Measurements from ENCODE around the gene BCKDK. TPM values are rescaled to one million over a fixed set of nuclear protein-coding genes. Genes with fewer than 3 reads are reported as not detected.

BCKDK gene
- total and polyA plus RNA-seq, 2 of the 13 experiments (the other 11 are each of a cell fraction or from before 2014, with no cell fraction given) = 24.9 to 42.6 TPM

DNA sequence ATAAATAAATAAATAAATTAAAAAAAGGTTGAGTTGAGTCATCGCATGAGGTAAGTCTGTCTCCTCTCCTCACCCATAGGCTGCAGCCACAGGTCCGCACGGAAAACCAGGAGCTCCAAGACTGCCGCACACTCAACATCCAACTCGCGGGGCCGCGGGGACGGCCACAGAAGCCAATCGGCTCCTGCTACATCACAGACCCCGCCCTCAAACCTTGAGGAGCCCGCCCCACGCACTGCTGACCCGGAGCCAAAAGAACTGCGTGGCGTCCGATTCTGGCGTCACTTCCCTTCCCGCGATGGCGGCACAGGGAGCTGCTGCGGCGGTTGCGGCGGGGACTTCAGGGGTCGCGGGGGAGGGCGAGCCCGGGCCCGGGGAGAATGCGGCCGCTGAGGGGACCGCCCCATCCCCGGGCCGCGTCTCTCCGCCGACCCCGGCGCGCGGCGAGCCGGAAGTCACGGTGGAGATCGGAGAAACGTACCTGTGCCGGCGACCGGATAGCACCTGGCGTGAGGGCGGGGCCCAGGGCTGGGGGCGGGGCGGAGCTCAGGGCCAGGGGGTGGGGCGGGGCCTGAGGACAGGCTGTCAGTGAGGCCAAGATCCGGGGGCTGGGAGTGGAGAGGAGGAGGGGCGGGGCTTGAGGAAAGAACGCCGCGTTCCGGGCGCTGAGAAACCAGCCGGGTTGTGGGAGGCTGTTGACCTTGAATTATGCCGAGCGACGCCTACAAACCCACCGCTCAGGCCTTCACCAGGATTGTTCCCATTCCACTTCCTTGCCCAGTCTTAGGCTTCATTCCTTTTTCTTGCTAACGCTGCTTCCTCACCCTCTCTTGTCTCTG, 9.4 kb downstream of the BCKDK start, which contains the start of gene KAT8 (continued):
- TF ChIP-seq, protein P1, sequence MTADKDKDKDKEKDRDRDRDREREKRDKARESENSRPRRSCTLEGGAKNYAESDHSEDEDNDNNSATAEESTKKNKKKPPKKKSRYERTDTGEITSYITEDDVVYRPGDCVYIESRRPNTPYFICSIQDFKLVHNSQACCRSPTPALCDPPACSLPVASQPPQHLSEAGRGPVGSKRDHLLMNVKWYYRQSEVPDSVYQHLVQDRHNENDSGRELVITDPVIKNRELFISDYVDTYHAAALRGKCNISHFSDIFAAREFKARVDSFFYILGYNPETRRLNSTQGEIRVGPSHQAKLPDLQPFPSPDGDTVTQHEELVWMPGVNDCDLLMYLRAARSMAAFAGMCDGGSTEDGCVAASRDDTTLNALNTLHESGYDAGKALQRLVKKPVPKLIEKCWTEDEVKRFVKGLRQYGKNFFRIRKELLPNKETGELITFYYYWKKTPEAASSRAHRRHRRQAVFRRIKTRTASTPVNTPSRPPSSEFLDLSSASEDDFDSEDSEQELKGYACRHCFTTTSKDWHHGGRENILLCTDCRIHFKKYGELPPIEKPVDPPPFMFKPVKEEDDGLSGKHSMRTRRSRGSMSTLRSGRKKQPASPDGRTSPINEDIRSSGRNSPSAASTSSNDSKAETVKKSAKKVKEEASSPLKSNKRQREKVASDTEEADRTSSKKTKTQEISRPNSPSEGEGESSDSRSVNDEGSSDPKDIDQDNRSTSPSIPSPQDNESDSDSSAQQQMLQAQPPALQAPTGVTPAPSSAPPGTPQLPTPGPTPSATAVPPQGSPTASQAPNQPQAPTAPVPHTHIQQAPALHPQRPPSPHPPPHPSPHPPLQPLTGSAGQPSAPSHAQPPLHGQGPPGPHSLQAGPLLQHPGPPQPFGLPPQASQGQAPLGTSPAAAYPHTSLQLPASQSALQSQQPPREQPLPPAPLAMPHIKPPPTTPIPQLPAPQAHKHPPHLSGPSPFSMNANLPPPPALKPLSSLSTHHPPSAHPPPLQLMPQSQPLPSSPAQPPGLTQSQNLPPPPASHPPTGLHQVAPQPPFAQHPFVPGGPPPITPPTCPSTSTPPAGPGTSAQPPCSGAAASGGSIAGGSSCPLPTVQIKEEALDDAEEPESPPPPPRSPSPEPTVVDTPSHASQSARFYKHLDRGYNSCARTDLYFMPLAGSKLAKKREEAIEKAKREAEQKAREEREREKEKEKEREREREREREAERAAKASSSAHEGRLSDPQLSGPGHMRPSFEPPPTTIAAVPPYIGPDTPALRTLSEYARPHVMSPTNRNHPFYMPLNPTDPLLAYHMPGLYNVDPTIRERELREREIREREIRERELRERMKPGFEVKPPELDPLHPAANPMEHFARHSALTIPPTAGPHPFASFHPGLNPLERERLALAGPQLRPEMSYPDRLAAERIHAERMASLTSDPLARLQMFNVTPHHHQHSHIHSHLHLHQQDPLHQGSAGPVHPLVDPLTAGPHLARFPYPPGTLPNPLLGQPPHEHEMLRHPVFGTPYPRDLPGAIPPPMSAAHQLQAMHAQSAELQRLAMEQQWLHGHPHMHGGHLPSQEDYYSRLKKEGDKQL (CRISPR knock-in tag; IDR thresholded peaks at IDR 0.05; ENCODE audit: low read depth) = peak; percentile 38; the same call in 1 of the 2 replicates
- TF ChIP-seq ADNP (CRISPR knock-in tag; IDR thresholded peaks at IDR 0.05) (no peak), MTF2 (CRISPR knock-in tag; IDR thresholded peaks at IDR 0.05; ENCODE audit: borderline replicate concordance) (peak; percentile 34; the same call in 1 of the 2 replicates), MZF1 (CRISPR knock-in tag; IDR thresholded peaks at IDR 0.05; ENCODE audit: borderline replicate concordance) (no peak), ZC3H4 (CRISPR knock-in tag; IDR thresholded peaks at IDR 0.05; ENCODE audit: borderline replicate concordance) (peak; percentile 26; the same call in 1 of the 2 replicates)
- TF ChIP-seq, protein P2, sequence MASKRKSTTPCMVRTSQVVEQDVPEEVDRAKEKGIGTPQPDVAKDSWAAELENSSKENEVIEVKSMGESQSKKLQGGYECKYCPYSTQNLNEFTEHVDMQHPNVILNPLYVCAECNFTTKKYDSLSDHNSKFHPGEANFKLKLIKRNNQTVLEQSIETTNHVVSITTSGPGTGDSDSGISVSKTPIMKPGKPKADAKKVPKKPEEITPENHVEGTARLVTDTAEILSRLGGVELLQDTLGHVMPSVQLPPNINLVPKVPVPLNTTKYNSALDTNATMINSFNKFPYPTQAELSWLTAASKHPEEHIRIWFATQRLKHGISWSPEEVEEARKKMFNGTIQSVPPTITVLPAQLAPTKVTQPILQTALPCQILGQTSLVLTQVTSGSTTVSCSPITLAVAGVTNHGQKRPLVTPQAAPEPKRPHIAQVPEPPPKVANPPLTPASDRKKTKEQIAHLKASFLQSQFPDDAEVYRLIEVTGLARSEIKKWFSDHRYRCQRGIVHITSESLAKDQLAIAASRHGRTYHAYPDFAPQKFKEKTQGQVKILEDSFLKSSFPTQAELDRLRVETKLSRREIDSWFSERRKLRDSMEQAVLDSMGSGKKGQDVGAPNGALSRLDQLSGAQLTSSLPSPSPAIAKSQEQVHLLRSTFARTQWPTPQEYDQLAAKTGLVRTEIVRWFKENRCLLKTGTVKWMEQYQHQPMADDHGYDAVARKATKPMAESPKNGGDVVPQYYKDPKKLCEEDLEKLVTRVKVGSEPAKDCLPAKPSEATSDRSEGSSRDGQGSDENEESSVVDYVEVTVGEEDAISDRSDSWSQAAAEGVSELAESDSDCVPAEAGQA (IDR thresholded peaks at IDR 0.05; ENCODE audit: low read depth) = peak; percentile 99
- TF ChIP-seq, protein P2 (CRISPR knock-in tag; IDR thresholded peaks at IDR 0.05; ENCODE audit: borderline replicate concordance) = no peak; the same call in 1 of the 2 replicates
- TF ChIP-seq, protein P3, sequence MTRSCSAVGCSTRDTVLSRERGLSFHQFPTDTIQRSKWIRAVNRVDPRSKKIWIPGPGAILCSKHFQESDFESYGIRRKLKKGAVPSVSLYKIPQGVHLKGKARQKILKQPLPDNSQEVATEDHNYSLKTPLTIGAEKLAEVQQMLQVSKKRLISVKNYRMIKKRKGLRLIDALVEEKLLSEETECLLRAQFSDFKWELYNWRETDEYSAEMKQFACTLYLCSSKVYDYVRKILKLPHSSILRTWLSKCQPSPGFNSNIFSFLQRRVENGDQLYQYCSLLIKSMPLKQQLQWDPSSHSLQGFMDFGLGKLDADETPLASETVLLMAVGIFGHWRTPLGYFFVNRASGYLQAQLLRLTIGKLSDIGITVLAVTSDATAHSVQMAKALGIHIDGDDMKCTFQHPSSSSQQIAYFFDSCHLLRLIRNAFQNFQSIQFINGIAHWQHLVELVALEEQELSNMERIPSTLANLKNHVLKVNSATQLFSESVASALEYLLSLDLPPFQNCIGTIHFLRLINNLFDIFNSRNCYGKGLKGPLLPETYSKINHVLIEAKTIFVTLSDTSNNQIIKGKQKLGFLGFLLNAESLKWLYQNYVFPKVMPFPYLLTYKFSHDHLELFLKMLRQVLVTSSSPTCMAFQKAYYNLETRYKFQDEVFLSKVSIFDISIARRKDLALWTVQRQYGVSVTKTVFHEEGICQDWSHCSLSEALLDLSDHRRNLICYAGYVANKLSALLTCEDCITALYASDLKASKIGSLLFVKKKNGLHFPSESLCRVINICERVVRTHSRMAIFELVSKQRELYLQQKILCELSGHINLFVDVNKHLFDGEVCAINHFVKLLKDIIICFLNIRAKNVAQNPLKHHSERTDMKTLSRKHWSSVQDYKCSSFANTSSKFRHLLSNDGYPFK (CRISPR knock-in tag; IDR thresholded peaks at IDR 0.05; ENCODE audit: borderline replicate concordance) = peak; percentile 35
- TF ChIP-seq, protein P4, sequence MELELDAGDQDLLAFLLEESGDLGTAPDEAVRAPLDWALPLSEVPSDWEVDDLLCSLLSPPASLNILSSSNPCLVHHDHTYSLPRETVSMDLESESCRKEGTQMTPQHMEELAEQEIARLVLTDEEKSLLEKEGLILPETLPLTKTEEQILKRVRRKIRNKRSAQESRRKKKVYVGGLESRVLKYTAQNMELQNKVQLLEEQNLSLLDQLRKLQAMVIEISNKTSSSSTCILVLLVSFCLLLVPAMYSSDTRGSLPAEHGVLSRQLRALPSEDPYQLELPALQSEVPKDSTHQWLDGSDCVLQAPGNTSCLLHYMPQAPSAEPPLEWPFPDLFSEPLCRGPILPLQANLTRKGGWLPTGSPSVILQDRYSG (CRISPR knock-in tag; IDR thresholded peaks at IDR 0.05) = no peak
- TF ChIP-seq, protein P5, sequence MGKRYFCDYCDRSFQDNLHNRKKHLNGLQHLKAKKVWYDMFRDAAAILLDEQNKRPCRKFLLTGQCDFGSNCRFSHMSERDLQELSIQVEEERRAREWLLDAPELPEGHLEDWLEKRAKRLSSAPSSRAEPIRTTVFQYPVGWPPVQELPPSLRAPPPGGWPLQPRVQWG (CRISPR knock-in tag; IDR thresholded peaks at IDR 0.05; ENCODE audit: borderline replicate concordance, low read depth) = no peak
